ENCODE measurements around the gene UBC. TPM values are rescaled to one million over a fixed set of nuclear protein-coding genes. Genes with fewer than 3 reads are reported as not detected.
"Not testable (repeated sequence)": the region's sequence is repeated elsewhere in the genome, so short reads cannot be mapped to it uniquely, and the experiment has no call there.

The UBC gene
- total RNA-seq, 2 experiments from 2014 or later: 927 to 944 TPM

DNA sequence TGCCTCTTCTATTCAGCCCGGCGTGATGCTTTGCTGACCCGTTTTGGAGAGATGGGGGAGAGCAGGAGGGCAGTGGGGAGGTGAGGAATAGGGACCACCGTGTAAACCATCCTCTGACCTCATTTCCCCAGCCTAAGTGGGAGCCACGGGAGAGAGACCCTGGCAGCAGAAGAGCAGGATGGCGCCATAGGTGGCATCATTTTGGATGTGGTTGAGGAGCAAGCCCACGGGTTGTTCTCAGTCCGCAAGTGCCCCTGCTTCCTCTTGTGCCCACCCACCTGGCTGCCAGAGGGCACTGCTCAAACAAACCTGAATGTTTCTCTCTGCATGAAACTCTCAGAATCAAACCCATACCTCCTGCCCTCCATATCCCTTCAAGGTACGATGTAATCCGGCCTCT is 10.7 kb upstream of the UBC start:
- Mint-ChIP-seq H3K4me1 (peaks cover 55% of the 10 kb centered on the region), H3K4me3 (no peak overlapping the region), H3K27ac (peak overlapping the region; percentile 65), H3K9me3 (peaks cover 7% of the 10 kb centered on the region), H3K27me3 (peaks cover 19% of the 10 kb centered on the region), H3K36me3 (peaks cover 16% of the 10 kb centered on the region)
- no peak for DNase-seq

DNA sequence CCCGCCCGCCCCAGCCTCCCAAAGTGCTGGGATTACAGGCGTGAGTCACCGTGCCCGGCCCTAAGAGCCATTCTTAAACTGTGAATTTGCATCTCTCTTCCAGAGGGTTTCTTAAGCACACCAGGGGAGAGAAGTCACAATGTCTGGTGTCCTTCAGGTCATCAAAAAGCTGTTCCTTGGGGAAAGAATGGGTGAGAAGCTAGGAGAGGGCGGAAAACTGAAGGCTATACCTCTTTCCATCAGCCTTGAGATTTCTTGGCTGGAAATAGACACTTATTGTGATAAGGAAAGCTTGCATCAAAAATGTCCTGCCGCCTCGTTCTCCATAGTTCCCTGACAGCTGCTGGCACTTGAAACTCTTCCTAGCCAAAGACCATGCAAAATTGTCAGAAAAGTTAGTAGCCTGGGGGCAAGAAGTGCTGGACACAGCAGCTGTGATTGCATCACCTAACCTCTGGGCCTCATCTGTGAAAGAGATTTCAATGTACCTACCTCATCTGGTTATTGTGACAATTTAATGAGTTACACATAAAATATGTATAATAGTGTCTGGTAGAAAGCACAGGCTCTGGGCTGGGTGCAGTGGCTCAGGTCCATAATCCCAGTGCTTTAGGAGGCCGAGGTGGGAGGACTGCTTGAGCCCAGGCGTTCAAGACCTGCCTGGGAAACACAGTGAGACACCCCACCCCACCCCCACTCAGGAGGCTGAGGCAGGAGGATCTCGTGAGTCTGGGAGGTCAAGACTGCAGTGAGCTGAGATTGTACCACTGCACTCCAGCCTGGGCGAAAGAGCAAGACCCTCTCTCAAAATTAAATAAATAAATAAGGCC is 9.7 kb upstream of the UBC start:
- no peak overlapping the region for H3K4me3 Mint-ChIP-seq
- no peak for DNase-seq
- H3K27me3 Mint-ChIP-seq: peaks cover 19% of the 10 kb centered on the region
- H3K36me3 Mint-ChIP-seq: peaks cover 19% of the 10 kb centered on the region
- peak overlapping the region; percentile 22 for H3K27ac Mint-ChIP-seq
- peaks cover 60% of the 10 kb centered on the region for H3K4me1 Mint-ChIP-seq
- peaks cover 7% of the 10 kb centered on the region for H3K9me3 Mint-ChIP-seq

DNA sequence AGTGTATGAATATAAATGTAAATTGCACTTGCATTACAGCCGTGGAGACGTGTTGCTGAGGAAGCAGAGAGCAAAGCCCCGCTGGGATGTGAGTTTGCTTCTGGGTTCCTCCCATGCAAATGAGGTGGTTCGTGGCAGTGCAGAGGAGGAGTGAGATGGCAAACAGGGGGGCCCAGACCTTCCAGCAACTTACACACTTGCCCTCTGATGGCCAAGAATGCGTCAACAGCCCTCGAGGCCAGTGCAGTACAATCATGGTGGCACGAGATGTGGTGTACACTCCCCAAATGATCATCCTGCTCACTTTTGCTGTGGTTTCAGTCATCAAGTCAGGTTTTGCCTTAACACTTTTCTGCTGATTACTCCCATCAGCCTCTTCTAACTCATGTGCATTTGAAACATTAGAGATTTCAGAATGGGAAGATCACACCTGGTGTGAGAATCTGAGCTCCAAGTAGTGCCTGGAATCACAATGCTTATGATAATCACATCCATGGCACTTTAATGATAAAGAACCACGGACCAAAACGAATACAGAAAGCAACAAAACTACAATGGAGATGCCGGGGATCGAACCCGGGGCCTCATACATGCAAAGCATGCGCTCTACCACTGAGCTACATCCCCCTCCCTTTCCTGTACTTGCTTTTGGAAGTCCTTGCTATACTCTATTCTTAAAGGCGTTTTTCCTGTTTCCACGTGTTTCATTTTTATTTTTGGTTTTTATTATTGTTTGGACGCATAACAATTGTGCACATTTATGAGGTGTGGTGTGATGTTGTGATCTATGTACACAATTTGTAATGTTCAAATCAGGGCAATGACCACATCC is 7.0 kb upstream of the UBC start:
- Mint-ChIP-seq H3K27ac (peak overlapping the region; percentile 100), H3K27me3 (peaks cover 8% of the 10 kb centered on the region), H3K4me1 (peaks cover 62% of the 10 kb centered on the region), H3K36me3 (peaks cover 13% of the 10 kb centered on the region), H3K4me3 (peak overlapping the region; percentile 78), H3K9me3 (peaks cover 4% of the 10 kb centered on the region)
- peak; percentile 86 for DNase-seq

DNA sequence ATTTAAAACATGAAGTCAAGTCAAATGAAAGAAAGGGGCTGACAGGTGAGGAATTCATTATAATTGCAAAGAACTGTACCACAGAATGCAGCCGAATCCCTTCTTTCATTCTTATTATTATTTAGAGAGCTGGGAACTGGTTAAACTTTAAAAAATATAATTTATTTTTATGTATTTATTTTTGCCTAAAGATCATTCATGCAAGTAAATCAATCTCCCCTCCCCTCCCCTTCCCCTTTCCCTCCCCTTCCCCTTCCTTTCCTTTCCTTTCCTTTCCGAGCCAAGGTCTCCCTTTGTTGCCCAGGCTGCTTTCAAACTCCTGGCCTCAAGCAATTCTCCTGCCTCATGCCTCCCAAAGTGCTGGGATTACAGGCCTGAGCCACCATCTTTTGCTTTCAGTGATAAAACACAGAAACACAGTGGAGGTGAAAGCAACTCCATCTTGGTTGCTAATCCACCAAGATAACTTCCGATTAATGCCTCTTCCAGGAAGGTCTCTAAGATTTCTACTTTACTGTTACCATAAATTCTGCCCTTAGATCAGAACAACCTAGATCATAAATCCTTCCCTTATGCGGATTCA is 6.0 kb upstream of the UBC start:
- Mint-ChIP-seq H3K27ac (peak overlapping the region; percentile 100), H3K9me3 (peaks cover 4% of the 10 kb centered on the region), H3K4me1 (peaks cover 70% of the 10 kb centered on the region), H3K4me3 (peak overlapping the region; percentile 78), H3K27me3 (peaks cover 8% of the 10 kb centered on the region), H3K36me3 (peaks cover 14% of the 10 kb centered on the region)
- no peak for DNase-seq

DNA sequence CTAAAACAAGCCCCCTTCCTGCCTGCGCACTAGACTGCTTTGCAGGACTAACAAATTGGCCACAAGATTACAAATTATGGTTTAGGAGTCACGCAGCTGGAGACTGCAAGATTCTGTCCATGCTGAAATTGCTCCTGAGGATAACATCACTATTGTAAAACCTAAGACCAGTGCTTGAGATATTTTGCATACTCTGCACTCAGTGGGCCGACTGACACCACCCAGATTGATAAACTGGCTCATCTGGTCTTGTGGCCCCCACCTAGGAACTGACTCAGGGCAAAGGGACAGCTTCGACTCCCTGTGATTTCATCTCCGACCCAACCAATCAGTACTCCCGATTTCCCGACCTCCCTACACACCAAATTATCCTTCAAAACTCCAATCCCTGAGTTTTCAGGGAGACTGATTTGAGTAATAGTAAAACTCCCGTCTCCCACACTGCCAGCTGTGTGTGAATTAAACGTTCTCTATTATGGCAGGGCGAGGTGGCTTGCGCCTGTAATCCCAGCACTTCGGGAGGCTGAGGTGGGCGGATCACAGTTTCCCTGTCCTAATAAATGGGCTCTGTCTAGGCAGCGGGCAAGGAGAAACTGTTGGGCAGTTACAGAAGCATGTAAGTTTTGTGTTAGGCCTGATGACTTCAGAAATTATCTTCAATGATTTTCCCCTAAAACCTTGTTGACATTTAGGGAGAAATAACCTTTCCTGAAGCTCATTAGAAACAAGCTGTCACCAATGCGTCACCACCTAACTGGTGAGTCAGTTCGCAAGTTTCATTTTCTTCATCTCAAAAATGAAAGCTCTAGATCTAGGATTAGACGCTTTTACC is 5.3 kb upstream of the UBC start:
- Mint-ChIP-seq H3K4me1 (peaks cover 69% of the 10 kb centered on the region), H3K36me3 (peaks cover 14% of the 10 kb centered on the region), H3K27ac (peak overlapping the region; percentile 100), H3K9me3 (peaks cover 4% of the 10 kb centered on the region), H3K4me3 (peak overlapping the region; percentile 70), H3K27me3 (peaks cover 8% of the 10 kb centered on the region)
- DNase-seq: peak; percentile 53

DNA sequence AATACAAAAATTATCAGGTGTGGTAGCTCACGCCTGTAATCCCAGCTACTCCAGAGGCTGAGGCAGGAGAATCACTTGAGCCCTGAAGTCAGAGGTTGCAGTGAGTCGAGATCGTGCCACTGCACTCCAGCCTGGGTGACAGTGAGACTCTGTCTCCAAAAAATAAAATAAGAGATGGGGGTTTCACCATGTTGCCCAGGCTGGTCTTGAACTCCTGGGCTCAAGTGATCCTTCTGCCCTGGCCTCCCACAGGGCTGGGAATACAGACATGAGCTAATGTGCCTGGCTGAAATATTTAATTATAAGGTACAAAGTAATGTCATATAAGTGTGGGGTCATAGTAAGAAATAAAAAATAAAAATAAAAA is 4.2 kb upstream of the UBC start:
- H3K27me3 Mint-ChIP-seq: peaks cover 18% of the 10 kb centered on the region

DNA sequence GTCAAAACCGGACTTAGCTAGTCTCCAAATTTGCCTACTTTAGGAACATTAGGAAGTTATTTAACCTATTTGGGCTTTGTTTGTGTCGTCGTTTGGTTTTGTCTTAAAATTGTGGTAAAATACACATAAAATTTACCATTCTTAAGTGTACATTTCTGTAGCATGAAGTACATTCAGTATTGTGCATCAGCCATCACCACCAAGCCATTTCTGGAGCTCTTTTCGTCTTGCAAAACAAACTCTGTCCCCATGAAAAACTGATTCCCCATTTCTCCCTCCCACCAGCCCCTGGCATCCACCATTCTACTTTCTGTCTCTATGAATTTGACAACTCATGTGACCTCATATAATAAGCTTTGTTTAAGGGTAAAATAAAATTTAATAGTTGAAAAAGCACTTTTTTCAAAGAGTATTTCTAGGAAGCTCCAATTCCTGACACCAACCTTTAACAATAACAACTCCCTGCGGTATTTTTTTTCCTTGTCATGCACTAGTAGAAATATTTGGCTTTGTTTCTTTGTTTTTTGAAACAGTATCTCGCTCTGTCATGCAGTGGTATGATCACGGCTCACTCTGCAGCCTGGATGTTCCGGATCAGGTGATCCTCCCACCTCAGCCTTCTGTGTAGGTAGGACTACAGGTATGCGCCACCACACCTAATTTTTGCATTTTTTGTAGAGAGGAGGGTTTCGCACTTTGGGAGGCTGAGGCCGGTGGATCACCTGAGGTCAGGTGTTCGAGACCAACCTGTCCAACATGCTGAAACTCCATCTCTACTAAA is 3.6 kb upstream of the UBC start:
- Mint-ChIP-seq H3K27ac (peak overlapping the region; percentile 95), H3K36me3 (peaks cover 31% of the 10 kb centered on the region), H3K9me3 (peaks cover 5% of the 10 kb centered on the region), H3K4me1 (peaks cover 77% of the 10 kb centered on the region), H3K4me3 (peak overlapping the region; percentile 72), H3K27me3 (peaks cover 18% of the 10 kb centered on the region)
- DNase-seq: no peak

More for the DNA sequence above, 4.2 kb upstream of the UBC start:
- H3K4me1 Mint-ChIP-seq: peaks cover 71% of the 10 kb centered on the region
- not testable (repeated sequence) for H3K9me3 Mint-ChIP-seq, DNase-seq
- H3K36me3 Mint-ChIP-seq: peaks cover 25% of the 10 kb centered on the region
- H3K27ac Mint-ChIP-seq: peak overlapping the region; percentile 95
- peak overlapping the region; percentile 72 for H3K4me3 Mint-ChIP-seq

DNA sequence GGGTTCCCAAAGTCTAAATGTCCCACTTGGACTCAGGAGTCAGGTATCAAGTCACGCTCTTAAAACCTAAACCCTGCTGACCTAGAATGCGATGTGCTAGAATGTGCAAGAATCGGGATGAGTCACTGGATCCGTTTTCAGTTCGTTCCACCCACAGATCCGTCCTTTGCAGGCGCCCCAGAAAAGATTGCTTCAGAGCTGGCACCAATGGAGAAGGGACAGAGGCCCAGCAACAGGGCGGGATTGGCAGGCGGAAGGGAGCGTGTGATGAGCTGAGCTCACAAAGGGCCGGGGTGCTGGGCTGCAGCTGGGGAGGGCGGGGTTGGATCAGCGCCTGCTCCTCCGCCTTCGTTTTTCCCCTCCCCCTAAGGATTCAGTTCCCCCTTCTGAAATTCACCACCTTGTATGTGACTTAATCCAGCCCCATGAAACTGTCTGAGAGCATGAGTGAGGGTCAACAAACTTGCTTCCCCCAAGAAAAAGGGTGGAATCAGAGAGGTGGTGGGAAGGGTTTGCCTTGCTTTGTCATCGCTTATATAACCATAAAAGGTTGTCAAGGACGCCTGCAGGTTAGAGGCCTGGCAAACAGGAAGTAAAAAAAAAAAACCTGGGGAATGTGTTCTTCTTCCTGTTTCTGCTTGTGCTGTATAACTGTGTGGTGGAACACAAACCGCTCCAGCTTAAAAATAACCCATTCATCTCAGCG is 2.8 kb upstream of the UBC start:
- peaks cover 5% of the 10 kb centered on the region for H3K9me3 Mint-ChIP-seq
- H3K4me1 Mint-ChIP-seq: peaks cover 80% of the 10 kb centered on the region
- DNase-seq: peak; percentile 95
- H3K27ac Mint-ChIP-seq: peak overlapping the region; percentile 95
- H3K36me3 Mint-ChIP-seq: peaks cover 38% of the 10 kb centered on the region
- peaks cover 18% of the 10 kb centered on the region for H3K27me3 Mint-ChIP-seq
- peak overlapping the region; percentile 72 for H3K4me3 Mint-ChIP-seq

DNA sequence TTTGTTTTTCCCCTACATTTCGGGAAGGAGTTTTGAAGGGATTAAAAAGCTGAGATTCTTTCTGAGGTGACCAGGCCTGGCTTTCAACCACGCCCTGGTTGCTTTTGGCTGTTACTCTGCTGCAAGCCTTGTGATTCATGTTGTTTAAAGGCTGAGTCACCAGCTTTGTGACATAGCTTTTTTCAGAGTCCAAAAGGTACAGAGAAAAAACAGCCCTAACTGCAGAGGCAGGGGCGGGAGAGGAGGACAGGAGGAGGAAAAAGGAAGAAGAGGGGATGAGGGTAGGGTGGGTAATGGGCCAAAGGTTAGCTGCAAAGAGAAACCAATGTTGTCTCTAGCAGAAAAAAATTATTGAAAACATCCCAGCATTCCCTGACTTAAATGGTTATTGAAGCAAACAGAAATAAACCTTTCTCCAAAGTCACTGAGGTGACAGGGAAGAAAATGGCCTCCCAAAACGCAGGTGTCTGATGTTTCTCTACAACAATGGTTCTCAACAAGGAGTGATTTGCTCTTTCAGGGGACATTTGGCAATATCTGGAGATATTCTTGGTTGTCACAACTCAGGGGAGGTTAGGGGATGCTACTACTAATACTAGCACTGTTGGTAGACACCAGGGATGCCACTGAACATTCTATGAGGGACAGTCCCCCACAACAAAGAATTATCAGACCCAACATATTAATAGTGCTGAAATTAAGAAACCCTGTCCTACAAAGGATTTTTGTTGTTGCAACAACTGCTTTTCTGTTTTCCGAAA is 2.1 kb upstream of the UBC start:
- H3K4me3 Mint-ChIP-seq: peak overlapping the region; percentile 72
- peaks cover 76% of the 10 kb centered on the region for H3K4me1 Mint-ChIP-seq
- peak; percentile 44 for DNase-seq
- peaks cover 35% of the 10 kb centered on the region for H3K36me3 Mint-ChIP-seq
- H3K27me3 Mint-ChIP-seq: peaks cover 12% of the 10 kb centered on the region
- peak overlapping the region; percentile 95 for H3K27ac Mint-ChIP-seq
- peaks cover 2% of the 10 kb centered on the region for H3K9me3 Mint-ChIP-seq

DNA sequence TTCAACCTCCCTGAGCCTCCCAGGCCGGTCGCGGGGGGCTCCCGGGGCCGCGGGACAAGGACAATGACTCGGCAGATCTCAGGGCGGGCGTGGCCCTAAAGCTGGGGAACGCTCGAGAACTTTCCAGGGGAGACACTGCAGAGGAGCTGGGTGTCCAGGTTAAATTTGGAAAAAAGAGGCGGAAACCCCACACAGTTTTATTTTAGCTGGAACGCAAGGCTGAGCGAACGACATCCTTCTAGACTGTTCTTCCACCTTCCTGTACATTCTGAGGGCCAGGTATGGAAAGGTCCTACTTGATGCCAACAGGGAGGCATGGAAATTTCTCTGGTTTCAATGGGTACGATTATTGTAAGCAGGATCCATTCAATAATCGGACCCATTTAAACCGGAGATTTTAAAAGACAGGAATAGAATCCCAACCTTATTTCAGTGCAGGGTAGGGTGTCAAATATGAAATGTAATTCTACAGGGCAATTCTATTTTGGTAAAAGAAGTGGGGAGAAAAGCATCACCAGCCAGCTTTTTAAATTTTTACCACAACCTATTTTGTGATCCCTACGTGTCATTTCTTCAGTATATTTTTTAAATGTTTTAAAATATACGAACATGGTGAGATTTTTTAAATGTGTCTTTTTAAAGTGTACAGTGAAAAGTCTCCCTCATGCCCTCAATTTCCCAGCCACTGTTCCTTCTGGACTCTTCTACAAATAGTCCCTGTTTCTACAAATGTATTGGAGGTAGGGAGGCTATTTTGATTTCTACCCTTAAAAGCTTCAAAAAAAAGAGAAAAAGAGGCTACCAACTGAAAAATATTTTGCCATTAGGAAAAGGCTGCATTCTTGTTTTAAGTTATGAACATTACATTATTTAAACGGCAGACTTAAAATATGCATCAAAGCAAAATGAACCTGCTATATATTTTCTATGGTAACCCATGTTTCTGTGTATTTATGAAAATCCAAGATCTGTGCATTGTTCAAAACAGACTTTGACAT is 1.1 kb upstream of the UBC start:
- Mint-ChIP-seq H3K4me3 (peak overlapping the region; percentile 100), H3K27ac (peak overlapping the region; percentile 95), H3K27me3 (peaks cover 10% of the 10 kb centered on the region)

DNA sequence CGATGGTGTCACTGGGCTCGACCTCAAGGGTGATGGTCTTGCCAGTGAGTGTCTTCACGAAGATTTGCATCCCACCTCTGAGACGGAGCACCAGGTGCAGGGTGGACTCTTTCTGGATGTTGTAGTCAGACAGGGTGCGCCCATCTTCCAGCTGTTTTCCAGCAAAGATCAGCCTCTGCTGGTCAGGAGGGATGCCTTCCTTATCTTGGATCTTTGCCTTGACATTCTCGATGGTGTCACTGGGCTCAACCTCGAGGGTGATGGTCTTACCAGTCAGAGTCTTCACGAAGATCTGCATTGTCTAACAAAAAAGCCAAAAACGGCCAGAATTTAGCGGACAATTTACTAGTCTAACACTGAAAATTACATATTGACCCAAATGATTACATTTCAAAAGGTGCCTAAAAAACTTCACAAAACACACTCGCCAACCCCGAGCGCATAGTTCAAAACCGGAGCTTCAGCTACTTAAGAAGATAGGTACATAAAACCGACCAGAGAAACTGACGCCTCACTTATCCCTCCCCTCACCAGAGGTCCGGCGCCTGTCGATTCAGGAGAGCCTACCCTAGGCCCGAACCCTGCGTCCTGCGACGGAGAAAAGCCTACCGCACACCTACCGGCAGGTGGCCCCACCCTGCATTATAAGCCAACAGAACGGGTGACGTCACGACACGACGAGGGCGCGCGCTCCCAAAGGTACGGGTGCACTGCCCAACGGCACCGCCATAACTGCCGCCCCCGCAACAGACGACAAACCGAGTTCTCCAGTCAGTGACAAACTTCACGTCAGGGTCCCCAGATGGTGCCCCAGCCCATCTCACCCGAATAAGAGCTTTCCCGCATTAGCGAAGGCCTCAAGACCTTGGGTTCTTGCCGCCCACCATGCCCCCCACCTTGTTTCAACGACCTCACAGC is 717 bp downstream of the UBC start:
- H3K27ac Mint-ChIP-seq: peak overlapping the region; percentile 100
- peaks cover 1% of the 10 kb centered on the region for H3K9me3 Mint-ChIP-seq
- peaks cover 10% of the 10 kb centered on the region for H3K27me3 Mint-ChIP-seq
- peaks cover 65% of the 10 kb centered on the region for H3K4me1 Mint-ChIP-seq
- DNase-seq: peak; percentile 92
- peaks cover 39% of the 10 kb centered on the region for H3K36me3 Mint-ChIP-seq
- peak overlapping the region; percentile 100 for H3K4me3 Mint-ChIP-seq

More for the DNA sequence above, 1.1 kb upstream of the UBC start:
- Mint-ChIP-seq H3K4me1 (peaks cover 73% of the 10 kb centered on the region), H3K9me3 (peaks cover 1% of the 10 kb centered on the region), H3K36me3 (peaks cover 43% of the 10 kb centered on the region)
- no peak for DNase-seq
